Measurements from ENCODE around the gene PSG5.
"Not testable (repeated sequence)": the region's sequence is repeated elsewhere in the genome, so short reads cannot be mapped to it uniquely, and the experiment has no call there.

PSG5 gene

DNA sequence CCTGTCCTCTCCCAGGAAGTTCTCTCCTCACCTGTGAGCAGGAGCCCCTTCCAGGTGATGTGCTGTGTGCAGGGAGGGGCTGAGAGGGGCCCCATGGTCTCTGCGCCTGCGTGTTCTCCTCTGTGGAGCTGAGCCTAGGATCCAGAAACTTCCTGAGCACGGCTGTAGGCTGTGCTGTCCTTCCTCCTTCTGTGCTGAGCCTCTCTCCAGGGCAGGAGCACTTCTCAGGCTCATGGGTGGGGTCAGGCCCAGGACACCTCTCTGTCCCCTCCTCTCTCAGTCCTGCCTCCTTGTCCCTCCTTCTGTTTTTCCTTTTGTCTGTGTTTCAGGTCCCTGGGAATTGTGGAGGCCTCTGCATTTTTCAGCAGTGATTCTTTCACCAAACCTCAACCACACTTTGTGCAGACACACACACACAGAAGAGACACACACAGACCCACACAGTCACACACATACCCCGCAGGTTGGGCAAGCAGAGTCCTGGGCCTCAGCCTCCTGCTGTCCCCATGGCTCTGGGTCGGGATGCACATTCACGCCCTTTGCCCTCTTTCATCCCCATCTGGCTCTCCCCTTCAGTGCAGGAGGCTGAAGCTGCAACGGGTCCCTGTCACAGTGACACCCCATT, at the start of gene PSG5:
TSS of gene PSG5 (minus strand) at position 226 of the 625 bp plus-strand sequence. CDS start at position 95, 131 bp downstream.
- H3K9me3 ChIP-seq (ENCODE audit: control insufficient read depth, low read length); H3K27me3 ChIP-seq (ENCODE audit: control insufficient read depth, insufficient read depth, low read length); H2AFZ ChIP-seq; H3K36me3 ChIP-seq (ENCODE audit: control insufficient read depth, insufficient read depth, low read length); H3K79me2 ChIP-seq; H3K9ac ChIP-seq; H3K4me1 ChIP-seq; H3K27ac ChIP-seq; H3K4me3 ChIP-seq (ENCODE audit: low read depth, low read length); H3K4me2 ChIP-seq (ENCODE audit: low read length): not testable (repeated sequence)

GRCh38 chr19:43235686-43236085, 49.4 kb upstream of the PSG5 start:
- not testable (repeated sequence) for H3K27me3 ChIP-seq (ENCODE audit: control insufficient read depth, insufficient read depth, low read length); H2AFZ ChIP-seq; H3K9me3 ChIP-seq (ENCODE audit: control insufficient read depth, low read length); H3K79me2 ChIP-seq; H3K27ac ChIP-seq; H3K4me1 ChIP-seq; H3K4me2 ChIP-seq (ENCODE audit: low read length); H3K9ac ChIP-seq; H3K4me3 ChIP-seq (ENCODE audit: low read depth, low read length); H3K36me3 ChIP-seq (ENCODE audit: control insufficient read depth, insufficient read depth, low read length)

GRCh38 chr19:43229315-43229714, 43.0 kb upstream of the PSG5 start:
- no peaks in the 10 kb centered on the region for H3K79me2 ChIP-seq
- H3K36me3 ChIP-seq (ENCODE audit: control insufficient read depth, insufficient read depth, low read length) = no peaks in the 10 kb centered on the region
- H3K27ac ChIP-seq = no peak overlapping the region
- H2AFZ ChIP-seq = no peak overlapping the region
- no peaks in the 10 kb centered on the region for H3K9me3 ChIP-seq (ENCODE audit: control insufficient read depth, low read length)
- TF ChIP-seq, protein P1, sequence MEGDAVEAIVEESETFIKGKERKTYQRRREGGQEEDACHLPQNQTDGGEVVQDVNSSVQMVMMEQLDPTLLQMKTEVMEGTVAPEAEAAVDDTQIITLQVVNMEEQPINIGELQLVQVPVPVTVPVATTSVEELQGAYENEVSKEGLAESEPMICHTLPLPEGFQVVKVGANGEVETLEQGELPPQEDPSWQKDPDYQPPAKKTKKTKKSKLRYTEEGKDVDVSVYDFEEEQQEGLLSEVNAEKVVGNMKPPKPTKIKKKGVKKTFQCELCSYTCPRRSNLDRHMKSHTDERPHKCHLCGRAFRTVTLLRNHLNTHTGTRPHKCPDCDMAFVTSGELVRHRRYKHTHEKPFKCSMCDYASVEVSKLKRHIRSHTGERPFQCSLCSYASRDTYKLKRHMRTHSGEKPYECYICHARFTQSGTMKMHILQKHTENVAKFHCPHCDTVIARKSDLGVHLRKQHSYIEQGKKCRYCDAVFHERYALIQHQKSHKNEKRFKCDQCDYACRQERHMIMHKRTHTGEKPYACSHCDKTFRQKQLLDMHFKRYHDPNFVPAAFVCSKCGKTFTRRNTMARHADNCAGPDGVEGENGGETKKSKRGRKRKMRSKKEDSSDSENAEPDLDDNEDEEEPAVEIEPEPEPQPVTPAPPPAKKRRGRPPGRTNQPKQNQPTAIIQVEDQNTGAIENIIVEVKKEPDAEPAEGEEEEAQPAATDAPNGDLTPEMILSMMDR (IDR thresholded peaks at IDR 0.05) = no peak
- no peak overlapping the region for H3K9ac ChIP-seq
- H3K4me1 ChIP-seq = no peaks in the 10 kb centered on the region
- no peak overlapping the region for H3K4me3 ChIP-seq (ENCODE audit: low read depth, low read length)
- H3K4me2 ChIP-seq (ENCODE audit: low read length) = no peak overlapping the region
- H3K27me3 ChIP-seq (ENCODE audit: control insufficient read depth, insufficient read depth, low read length) = no peaks in the 10 kb centered on the region

DNA sequence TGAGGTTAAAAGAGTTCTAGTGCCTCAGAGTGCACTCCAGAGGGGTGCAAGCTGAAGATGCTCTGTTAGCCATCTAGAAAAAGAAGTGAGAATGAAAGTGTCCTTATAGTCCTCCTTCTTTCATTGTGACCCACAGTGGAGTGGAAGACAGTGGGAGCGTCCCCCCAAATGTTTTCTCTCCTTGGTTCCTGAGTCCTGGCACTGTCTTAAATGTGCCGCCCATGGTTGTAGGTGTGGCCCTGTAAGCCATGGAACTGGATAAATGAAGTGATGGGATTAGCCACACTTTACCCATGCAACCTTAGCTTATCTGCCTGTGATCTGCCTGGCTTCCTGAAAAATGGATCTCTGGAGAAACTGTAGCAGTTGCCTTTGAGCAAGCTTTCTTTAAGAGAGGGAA, 42.4 kb upstream of the PSG5 start:
- H3K4me3 ChIP-seq (ENCODE audit: low read depth, low read length); H3K27ac ChIP-seq; H3K4me2 ChIP-seq (ENCODE audit: low read length); H3K36me3 ChIP-seq (ENCODE audit: control insufficient read depth, insufficient read depth, low read length); H3K4me1 ChIP-seq; H3K9me3 ChIP-seq (ENCODE audit: control insufficient read depth, low read length); H2AFZ ChIP-seq; H3K27me3 ChIP-seq (ENCODE audit: control insufficient read depth, insufficient read depth, low read length); H3K9ac ChIP-seq; H3K79me2 ChIP-seq: not testable (repeated sequence)

GRCh38 chr19:43226986-43227385, 40.6 kb upstream of the PSG5 start:
- H3K4me1 ChIP-seq; H3K36me3 ChIP-seq (ENCODE audit: control insufficient read depth, insufficient read depth, low read length); H3K9ac ChIP-seq; H3K27me3 ChIP-seq (ENCODE audit: control insufficient read depth, insufficient read depth, low read length); H3K9me3 ChIP-seq (ENCODE audit: control insufficient read depth, low read length); H3K4me3 ChIP-seq (ENCODE audit: low read depth, low read length); H3K79me2 ChIP-seq; H3K4me2 ChIP-seq (ENCODE audit: low read length); H3K27ac ChIP-seq; H2AFZ ChIP-seq: not testable (repeated sequence)

DNA sequence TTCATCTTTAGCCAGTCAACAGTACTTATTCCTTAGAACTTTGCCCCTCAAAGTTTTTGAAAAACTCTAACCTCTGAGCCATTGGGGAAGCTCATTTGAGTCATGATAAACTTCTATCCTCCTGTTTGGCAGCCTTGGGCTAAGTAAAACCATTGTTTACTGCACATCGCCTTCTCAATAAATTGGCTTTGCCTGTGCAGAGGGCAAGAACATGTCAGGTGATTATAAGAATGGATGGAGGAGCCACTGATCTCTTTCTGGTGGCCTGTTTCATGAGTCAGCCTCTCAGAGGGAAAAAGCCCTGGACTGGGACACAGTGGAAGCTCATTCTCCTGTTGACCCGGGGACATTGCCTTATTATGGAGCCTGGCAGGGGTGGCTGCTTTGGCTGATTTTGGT, 38.5 kb upstream of the PSG5 start:
- Histone ChIP-seq H3K9me3 (ENCODE audit: control insufficient read depth, low read length) (no peaks in the 10 kb centered on the region), H3K36me3 (ENCODE audit: control insufficient read depth, insufficient read depth, low read length) (no peaks in the 10 kb centered on the region), H3K27ac (no peak overlapping the region), H3K4me1 (no peaks in the 10 kb centered on the region), H3K4me3 (ENCODE audit: low read depth, low read length) (no peak overlapping the region), H3K27me3 (ENCODE audit: control insufficient read depth, insufficient read depth, low read length) (no peaks in the 10 kb centered on the region), H2AFZ (no peak overlapping the region), H3K4me2 (ENCODE audit: low read length) (no peak overlapping the region), H3K79me2 (no peaks in the 10 kb centered on the region), H3K9ac (no peak overlapping the region)
- TF ChIP-seq, protein P1 (IDR thresholded peaks at IDR 0.05) = no peak

DNA sequence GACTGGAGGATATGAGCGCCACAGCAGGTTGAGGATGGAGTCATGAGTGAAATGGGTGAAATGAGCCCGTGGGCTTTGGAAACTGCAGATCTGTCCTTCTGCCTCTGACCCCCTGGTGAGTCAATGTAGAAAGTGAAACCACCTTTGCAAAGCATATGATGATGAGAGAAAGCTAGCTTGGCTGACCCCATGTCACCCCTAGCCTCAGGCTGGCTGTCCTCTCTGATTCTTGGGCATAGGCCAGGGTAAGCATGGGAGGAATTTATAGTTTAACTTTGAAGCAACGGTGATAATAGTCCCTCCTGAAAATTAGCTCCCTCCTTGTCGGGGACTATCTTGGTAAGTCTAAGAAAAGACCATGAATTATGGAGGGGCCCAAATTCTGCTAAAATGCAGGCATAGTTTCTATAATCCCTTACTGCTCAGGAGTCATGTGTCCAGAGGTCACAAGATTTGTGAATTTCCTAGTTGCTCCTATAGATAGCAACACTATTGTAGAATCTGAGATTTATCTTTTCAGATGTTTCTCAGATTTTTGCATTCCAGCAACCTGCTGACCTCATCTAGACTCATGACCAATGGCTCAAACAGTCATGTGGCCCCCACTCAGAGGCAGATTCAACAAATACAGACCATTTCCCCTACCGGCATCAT, 38.0 kb upstream of the PSG5 start:
- not testable (repeated sequence) for H3K4me2 ChIP-seq (ENCODE audit: low read length); H3K4me3 ChIP-seq (ENCODE audit: low read depth, low read length); H2AFZ ChIP-seq; H3K9ac ChIP-seq; H3K9me3 ChIP-seq (ENCODE audit: control insufficient read depth, low read length); H3K4me1 ChIP-seq; H3K27me3 ChIP-seq (ENCODE audit: control insufficient read depth, insufficient read depth, low read length); H3K27ac ChIP-seq; H3K36me3 ChIP-seq (ENCODE audit: control insufficient read depth, insufficient read depth, low read length); H3K79me2 ChIP-seq

DNA sequence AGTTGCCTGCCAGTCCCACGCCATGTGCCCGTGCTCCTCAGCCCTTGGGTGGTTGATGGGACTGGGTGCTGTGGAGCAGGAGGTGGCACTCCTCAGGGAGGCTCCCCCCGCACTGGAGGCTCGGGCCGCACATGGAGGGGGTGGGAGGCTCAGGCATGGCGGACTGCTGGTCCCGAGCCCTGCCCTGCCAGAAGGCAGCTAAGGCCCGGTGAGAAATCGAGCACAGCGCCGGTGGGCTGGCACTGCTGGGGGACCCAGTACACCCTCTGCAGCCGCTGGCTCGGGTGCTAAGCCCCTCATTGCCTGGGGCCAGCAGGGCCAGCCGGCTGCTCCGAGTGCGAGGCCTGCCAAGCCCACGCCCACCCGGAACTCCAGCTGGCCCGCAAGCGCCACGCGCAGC, 35.6 kb upstream of the PSG5 start:
- H3K36me3 ChIP-seq (ENCODE audit: control insufficient read depth, insufficient read depth, low read length); H3K4me1 ChIP-seq; H3K9me3 ChIP-seq (ENCODE audit: control insufficient read depth, low read length); H3K4me2 ChIP-seq (ENCODE audit: low read length); H2AFZ ChIP-seq; H3K4me3 ChIP-seq (ENCODE audit: low read depth, low read length); H3K27ac ChIP-seq; H3K9ac ChIP-seq; H3K27me3 ChIP-seq (ENCODE audit: control insufficient read depth, insufficient read depth, low read length); H3K79me2 ChIP-seq: not testable (repeated sequence)

- H3K4me1 ChIP-seq; H3K9me3 ChIP-seq (ENCODE audit: control insufficient read depth, low read length); H3K9ac ChIP-seq; H3K79me2 ChIP-seq; H3K36me3 ChIP-seq (ENCODE audit: control insufficient read depth, insufficient read depth, low read length); H3K4me2 ChIP-seq (ENCODE audit: low read length); H3K4me3 ChIP-seq (ENCODE audit: low read depth, low read length); H3K27ac ChIP-seq; H2AFZ ChIP-seq; H3K27me3 ChIP-seq (ENCODE audit: control insufficient read depth, insufficient read depth, low read length): not testable (repeated sequence)
These were observed 32.8 kb upstream of the PSG5 start for GRCh38 chr19:43219136-43219535.

Measured in parathyroid adenoma (tissue), 2 donors.